Uterus (tissue), 2 donors: ENCODE results near the gene NACC2.

Experiments
- CTCF ChIP-seq, 4 experiments: fragments of 200-600 bp in 2 of 4; fragments of 450-650 bp in 2 of 4; sonication (generic) in 2 of 4; IDR thresholded peaks; one replicate each; pipeline ENCODE4 v1.5.1; 2016 to 2019; ENCODE audit warnings: antibody characterized with exemption in 4 of 4, mild to moderate bottlenecking in 2 of 4, moderate library complexity in 1 of 4
- POLR2A ChIP-seq, 2 donors: fragments of 450-650 bp; IDR thresholded peaks; one replicate each; pipeline ENCODE4 v1.6.1; 2016; ENCODE audit warnings: antibody characterized with exemption in 2 of 2, mild to moderate bottlenecking in 1 of 2, moderate library complexity in 1 of 2

GRCh38 chr9:136075134-136075841 is 19.8 kb downstream of the NACC2 start:
- TF ChIP-seq POLR2A (IDR thresholded peaks at IDR 0.05) (no peak), CTCF (IDR thresholded peaks at IDR 0.05) (no peak)
